ENCODE data around the gene PRR33.

DNA sequence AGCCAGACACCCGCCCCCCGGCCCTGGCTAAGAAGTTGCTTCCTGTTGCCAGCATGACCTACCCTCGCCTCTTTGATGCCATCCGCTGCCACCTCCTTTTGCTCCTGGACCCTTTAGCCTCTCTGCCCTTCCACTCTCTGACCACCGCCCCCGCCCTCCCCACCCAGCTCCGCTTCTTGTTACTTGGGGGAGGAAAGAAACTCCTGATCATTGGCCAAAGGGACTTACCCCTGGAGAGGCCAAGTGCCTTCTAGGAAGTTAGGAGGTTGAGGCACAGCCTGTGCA, at the start of gene PRR33:
- TF ChIP-seq, protein P1, sequence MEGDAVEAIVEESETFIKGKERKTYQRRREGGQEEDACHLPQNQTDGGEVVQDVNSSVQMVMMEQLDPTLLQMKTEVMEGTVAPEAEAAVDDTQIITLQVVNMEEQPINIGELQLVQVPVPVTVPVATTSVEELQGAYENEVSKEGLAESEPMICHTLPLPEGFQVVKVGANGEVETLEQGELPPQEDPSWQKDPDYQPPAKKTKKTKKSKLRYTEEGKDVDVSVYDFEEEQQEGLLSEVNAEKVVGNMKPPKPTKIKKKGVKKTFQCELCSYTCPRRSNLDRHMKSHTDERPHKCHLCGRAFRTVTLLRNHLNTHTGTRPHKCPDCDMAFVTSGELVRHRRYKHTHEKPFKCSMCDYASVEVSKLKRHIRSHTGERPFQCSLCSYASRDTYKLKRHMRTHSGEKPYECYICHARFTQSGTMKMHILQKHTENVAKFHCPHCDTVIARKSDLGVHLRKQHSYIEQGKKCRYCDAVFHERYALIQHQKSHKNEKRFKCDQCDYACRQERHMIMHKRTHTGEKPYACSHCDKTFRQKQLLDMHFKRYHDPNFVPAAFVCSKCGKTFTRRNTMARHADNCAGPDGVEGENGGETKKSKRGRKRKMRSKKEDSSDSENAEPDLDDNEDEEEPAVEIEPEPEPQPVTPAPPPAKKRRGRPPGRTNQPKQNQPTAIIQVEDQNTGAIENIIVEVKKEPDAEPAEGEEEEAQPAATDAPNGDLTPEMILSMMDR (conservative IDR thresholded peaks at IDR 0.05), result no peak
- TF ChIP-seq ZFX (IDR thresholded peaks at IDR 0.05), result no peak
